Measurements from ENCODE around the gene C11orf97. TPM values are rescaled to one million over a fixed set of nuclear protein-coding genes. Genes with fewer than 3 reads are reported as not detected.

Gene C11orf97
- total RNA-seq = not detected in 2 replicates

GRCh38 chr11:94511932-94512781 is at the start of gene C11orf97:
Gene C11orf97, plus strand, starts transcription at chr11:94512461. Its CDS starts 68 bp downstream, at chr11:94512529.

GRCh38 chr11:94493281-94494125 is 18.8 kb upstream of the C11orf97 start, which contains the start of the genes ANKRD49 and MRE11:
Gene ANKRD49, plus strand, starts transcription at chr11:94493984. Its CDS starts 2,710 bp downstream, at chr11:94496694.
Gene MRE11, minus strand, starts transcription at chr11:94493844. Its CDS starts 1,043 bp downstream, at chr11:94492801.

GRCh38 chr11:94543695-94544645 is 31.7 kb downstream of the C11orf97 start, which contains the start of gene FUT4:
Gene FUT4, plus strand, starts transcription at chr11:94543921. Its CDS starts 213 bp downstream, at chr11:94544134.

GRCh38 chr11:94567181-94567670 is 55.0 kb downstream of the C11orf97 start, which contains the start of gene PIWIL4:
Gene PIWIL4, plus strand, starts transcription at chr11:94567368. Its CDS starts 151 bp downstream, at chr11:94567519.

Other genes with a start within 250 kb of the C11orf97 start
- gene IZUMO1R, start 207.9 kb upstream of the C11orf97 start, total RNA-seq = not detected in 2 replicates
- gene GPR83, start 111.0 kb upstream of the C11orf97 start, total RNA-seq = not detected in 2 replicates
- 7.2 and 8.8 TPM in 2 replicates for gene MRE11, start 18.6 kb upstream of the C11orf97 start, total RNA-seq
- 8.9 and 9.4 TPM in 2 replicates for gene ANKRD49, start 18.5 kb upstream of the C11orf97 start, total RNA-seq
- gene FUT4, start 31.5 kb downstream of the C11orf97 start, total RNA-seq = 5.3 and 6.5 TPM in 2 replicates
- 3.0 and 4.6 TPM in 2 replicates for gene PIWIL4, start 54.9 kb downstream of the C11orf97 start, total RNA-seq

All from smooth muscle cell of the pulmonary artery (primary cell).